ENCODE results near the gene BAZ1B.
"Not testable (repeated sequence)": the region's sequence is repeated elsewhere in the genome, so short reads cannot be mapped to it uniquely, and the experiment has no call there.

Gene BAZ1B

GRCh38 chr7:73426016-73426415 lies 96.1 kb downstream of the BAZ1B start:
- no peak for DNase-seq (ENCODE audit: low read depth in 3 of 3)

DNA sequence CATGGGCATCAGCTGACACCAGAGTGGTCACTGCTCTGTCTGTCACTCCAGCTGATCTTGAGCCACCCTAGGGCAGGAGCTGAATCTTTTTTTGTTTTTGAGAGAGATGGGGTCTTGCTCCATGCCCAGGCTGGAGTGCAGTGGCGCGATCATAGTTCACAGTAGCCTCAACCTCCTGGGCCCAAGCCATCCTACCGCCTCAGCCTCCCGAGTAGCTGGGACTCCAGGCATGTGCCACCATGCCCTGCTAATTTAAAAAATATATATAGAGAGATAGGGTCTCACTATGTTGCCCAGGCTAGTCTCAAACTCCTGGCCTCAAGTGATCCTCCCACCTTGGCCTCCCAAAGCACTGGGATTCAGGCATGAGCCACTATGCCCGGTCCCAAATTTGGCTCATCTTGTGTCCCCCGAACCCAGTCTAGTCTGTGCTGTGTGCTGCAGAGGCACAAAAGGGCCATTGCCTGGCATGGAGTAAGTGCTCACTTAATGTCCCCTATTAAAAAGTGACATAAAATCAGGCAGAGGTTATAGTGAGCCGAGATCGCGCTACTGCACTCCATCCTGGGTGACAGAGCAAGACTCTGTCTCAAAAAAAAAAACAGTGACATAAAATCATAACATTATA lies 96.6 kb downstream of the BAZ1B start:
- no peak for DNase-seq (ENCODE audit: low read depth in 3 of 3)

- no peak for DNase-seq (ENCODE audit: low read depth in 3 of 3)
These were observed 97.6 kb downstream of the BAZ1B start for GRCh38 chr7:73424489-73424885.

GRCh38 chr7:73423519-73424488 lies 98.3 kb downstream of the BAZ1B start:
- DNase-seq (ENCODE audit: low read depth in 3 of 3), result no peak

DNA sequence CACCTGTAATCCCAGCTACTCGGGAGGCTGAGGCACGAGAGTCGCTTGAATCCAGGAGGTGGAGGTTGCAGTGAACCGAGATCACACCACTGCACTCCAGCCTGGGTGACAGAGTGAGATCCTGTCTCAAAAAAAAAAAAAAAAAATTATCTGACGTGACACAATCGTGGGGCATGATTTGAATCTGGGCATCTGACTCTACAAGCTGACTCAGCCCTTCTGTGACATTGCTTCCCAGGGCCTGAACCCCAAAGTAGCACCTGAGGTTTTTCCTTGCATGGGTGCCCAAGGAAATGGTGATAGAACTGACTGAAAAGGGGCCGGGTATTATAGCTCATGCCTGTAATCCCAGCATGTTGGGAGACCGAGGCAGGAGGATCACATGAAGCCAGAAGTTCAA lies 101.5 kb downstream of the BAZ1B start:
- DNase-seq (ENCODE audit: low read depth in 3 of 3), result not testable (repeated sequence)

DNA sequence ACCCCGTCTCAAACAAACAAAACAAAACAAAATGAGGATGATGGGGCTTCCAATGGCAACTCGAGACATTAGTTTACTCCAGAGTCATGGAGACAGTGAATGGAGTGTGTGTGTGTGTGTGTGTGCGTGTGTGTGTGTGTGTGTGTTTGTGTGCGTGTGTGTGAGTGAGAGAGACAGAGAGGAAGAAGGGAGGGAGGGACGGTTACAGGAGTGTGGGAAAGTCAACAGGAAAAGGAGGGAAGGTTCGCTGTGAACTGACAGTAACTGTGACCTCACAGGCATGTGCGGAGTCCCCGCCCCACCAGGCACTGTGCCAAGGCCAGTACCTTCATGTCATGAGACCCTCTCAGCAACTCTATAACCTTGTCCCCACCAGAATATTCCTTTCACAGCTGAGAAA lies 102.1 kb downstream of the BAZ1B start:
- DNase-seq (ENCODE audit: low read depth in 3 of 3), result not testable (repeated sequence)

GRCh38 chr7:73418113-73418703 lies 103.9 kb downstream of the BAZ1B start:
- DNase-seq (ENCODE audit: low read depth in 3 of 3), result no peak

- DNase-seq (ENCODE audit: low read depth in 3 of 3), result not testable (repeated sequence)
These were observed 111.5 kb downstream of the BAZ1B start for GRCh38 chr7:73410541-73411131.

DNA sequence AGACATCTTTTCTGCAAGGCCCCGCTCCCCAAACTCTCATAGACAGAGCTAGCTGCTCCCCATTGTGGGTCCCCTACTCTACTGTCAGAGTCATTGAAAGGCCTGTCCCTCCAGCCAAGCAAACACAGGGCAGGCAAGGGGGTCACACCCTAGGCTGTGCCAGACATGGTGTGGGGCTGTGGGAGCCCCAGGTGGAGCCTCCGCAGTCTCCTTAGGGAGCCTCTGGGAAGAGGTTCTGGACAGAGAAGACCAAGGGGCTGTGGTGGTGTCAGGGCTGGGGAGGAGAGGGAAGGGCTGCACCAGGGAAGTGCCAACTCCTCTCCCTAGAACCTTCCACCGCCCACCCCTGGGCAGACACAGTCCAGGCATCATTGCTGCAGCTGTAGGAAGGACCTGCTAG lies 117.2 kb downstream of the BAZ1B start:
- DNase-seq (ENCODE audit: low read depth in 3 of 3), result not testable (repeated sequence)

DNA sequence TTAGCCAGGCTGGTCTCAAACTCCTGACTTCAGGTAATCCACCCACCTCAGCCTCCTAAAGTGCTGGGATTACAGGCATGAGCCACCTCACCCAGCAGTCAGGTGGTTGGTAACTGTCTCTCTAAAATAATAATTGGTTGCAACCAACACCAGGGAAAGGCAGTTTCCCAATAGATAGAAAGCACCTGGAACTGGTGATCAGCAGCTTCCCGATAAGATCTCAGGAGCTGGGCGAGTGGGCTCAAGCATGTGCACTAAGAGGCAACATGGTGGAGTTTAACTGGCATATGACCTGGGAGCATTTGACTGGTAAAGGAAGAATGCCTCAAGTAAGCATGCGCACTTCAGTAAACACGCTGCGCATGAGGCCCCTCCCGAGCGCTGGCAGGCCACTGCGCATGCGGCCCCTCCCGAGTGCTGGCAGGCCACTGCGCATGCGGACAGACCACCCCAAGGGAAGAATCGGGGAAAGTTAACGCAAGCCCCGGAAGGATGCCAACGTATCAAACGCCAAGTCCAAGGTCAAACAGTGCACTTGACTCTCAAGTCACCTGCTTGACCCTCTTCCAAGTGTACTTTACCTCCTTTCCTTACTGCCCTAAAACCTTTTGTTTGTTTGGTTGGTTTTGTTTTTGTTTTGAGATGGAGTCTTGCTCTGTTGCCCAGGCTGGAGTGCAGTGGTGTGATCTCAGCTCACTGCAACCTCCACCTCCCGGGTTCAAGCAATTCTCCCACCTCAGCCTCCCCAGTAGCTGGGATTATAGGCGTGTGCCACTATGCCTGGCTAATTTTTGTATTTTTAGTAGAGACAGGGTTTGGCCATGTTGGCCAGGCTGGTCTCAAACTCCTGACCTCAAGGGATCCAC lies 122.7 kb downstream of the BAZ1B start:
- peak in 2 of 3 donors; percentile 38 to 60 for DNase-seq (ENCODE audit: low read depth in 3 of 3)

GRCh38 chr7:73397521-73398281 lies 124.4 kb downstream of the BAZ1B start:
- DNase-seq (ENCODE audit: low read depth in 3 of 3), result no peak

DNA sequence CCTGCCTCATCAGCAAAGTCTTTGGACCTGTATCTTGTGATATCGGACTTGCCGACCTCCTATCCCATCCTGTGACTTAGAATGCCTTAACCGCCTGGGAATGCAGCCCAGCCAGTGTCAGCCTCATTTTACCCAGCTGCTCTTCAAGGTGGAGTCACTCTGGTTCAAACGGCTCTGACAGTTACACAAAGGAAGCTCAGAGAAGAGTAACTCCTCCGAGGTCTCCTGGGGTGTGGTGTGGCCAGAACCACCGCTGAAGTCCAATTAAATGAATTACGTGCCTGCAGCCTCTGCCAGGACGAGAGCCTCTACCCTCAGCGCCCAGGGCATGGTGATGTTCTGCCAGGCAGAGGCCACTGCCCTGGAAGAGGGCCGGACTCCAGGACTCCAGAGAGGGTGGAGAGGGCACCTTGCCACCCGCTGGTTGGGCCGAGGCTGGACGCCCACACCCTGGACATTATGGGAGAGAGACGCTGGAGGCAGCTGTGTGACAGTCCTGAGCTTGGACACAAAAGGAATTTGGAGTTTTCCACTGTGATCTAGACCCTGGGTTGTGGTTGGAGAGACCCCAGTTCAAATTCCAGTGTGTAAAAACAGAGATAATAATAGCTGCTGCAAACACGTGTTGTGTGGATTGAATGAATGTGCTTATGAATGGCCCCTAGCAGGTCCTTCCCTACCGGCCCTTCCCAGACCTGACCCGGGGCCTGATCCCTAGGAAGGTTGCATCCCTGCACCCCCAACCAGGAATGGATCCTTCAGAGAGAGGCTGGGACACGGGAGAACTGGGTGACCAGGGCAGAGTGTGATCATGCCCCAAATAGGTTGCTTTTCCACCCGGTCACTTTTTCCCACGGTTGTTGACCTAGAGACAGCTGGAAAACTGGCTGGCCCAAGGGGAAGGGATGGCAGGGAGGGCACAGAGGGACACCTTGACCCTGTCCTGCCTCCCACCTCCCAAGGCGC lies 126.3 kb downstream of the BAZ1B start:
- DNase-seq (ENCODE audit: low read depth in 3 of 3), result no peak

DNA sequence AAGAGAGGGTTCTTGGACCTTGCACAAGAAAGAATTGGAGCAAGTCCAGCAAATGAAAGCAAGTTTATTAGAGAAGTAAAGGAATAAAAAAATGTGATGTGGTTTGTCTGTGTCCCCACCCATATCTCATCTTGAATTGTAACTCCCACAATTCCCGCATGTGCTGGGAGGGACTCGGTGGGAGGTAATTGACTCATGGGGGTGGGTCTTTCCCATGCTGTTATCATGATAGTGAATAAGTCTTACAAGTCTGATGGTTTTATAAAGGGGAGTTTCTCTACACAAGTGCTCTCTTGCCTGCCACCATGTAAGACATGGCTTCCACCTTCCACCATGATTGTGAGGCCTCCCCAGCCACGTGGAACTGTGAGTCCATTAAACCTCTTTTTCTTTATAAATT lies 127.7 kb downstream of the BAZ1B start:
- no peak for DNase-seq (ENCODE audit: low read depth in 3 of 3)

DNA sequence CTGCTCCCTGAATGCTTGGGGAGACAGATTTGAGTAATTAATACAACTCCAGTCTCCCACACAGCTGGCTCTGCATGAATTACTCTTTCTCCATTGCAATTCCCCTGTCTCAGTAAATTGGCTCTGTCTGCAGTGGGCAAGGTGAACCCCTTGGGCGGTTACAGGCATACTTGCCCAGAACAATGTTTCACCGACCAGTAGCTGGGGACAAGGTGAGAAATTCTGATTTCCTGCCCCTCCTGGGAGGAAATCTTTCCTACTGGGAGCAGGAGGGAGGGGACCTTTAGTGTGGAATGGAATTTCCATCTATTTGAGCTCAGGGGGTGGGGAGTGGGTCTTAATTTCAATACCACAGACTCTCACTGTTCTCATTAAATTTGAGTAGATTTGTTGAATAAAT lies 130.7 kb downstream of the BAZ1B start:
- DNase-seq (ENCODE audit: low read depth in 3 of 3), result no peak

All from stimulated activated CD4-positive, alpha-beta T cell treated with anti-CD3 and anti-CD28 coated beads, TNF-alpha, amount 100 ng/mL, for 48 hours (primary cell).